Measurements from ENCODE around the gene TBC1D9B.

TBC1D9B gene

GRCh38 chr5:179820127-179820482 lies 87.6 kb downstream of the TBC1D9B start:
- ChIA-PET CTCF (interaction anchor here (1.1 kb wide), 1 partner anchor 31 kb away, joined by 3 read pairs; no protein-coding TSS in a partner anchor), POLR2A (interaction anchor here (0.5 to 1.5 kb wide), 10 partner anchors 9 to 24 kb away, joined by 3 to 8 read pairs (median 4); partner anchors contain the start of gene MGAT4B)
- no peak for DNase-seq (ENCODE audit: extremely low spot score)
- TF ChIP-seq ELF4 (IDR thresholded peaks at IDR 0.05) = no peak
- TF ChIP-seq L3MBTL2 (conservative IDR thresholded peaks at IDR 0.05) = no peak
- TF ChIP-seq FOXA1 (IDR thresholded peaks at IDR 0.05) = no peak
- TF ChIP-seq SP1 (IDR thresholded peaks at IDR 0.05) = no peak
- TF ChIP-seq TARDBP (IDR thresholded peaks at IDR 0.05) = no peak
- TF ChIP-seq LEF1 (IDR thresholded peaks at IDR 0.05; ENCODE audit: borderline replicate concordance) = no peak
- no peak for TF ChIP-seq ARNT (IDR thresholded peaks at IDR 0.05)
- TF ChIP-seq FOXM1 (IDR thresholded peaks at IDR 0.05; ENCODE audit: borderline replicate concordance) = no peak
- no peak for TF ChIP-seq HDGF (IDR thresholded peaks at IDR 0.05; ENCODE audit: borderline replicate concordance)
- TF ChIP-seq ZNF384 (IDR thresholded peaks at IDR 0.05) = no peak
- TF ChIP-seq NFRKB (IDR thresholded peaks at IDR 0.05) = no peak
- TF ChIP-seq CTBP1 (IDR thresholded peaks at IDR 0.05; ENCODE audit: borderline replicate concordance) = no peak
- TF ChIP-seq PKNOX1 (IDR thresholded peaks at IDR 0.05) = no peak
- no peak for TF ChIP-seq SUZ12 (IDR thresholded peaks at IDR 0.05)
- no peak for TF ChIP-seq BHLHE40 (IDR thresholded peaks at IDR 0.05; ENCODE audit: borderline replicate concordance)
- TF ChIP-seq FOXK2 (IDR thresholded peaks at IDR 0.05) = no peak

GRCh38 chr5:179819296-179820126 lies 88.2 kb downstream of the TBC1D9B start:
- CTCF ChIA-PET = interaction anchor here (0.6 to 1.1 kb wide), 3 partner anchors 18 to 36 kb away, joined by 3 read pairs; no protein-coding TSS in a partner anchor
- POLR2A ChIA-PET = interaction anchor here (0.7 to 1.5 kb wide), 7 partner anchors 8 to 39 kb away, joined by 3 to 8 read pairs (median 4); partner anchors contain the start of gene MRNIP
- TF ChIP-seq L3MBTL2 (conservative IDR thresholded peaks at IDR 0.05) (peak; percentile 88), PKNOX1 (IDR thresholded peaks at IDR 0.05) (no peak), SP1 (IDR thresholded peaks at IDR 0.05) (no peak), BHLHE40 (IDR thresholded peaks at IDR 0.05; ENCODE audit: borderline replicate concordance) (no peak), FOXK2 (IDR thresholded peaks at IDR 0.05) (no peak), FOXM1 (IDR thresholded peaks at IDR 0.05; ENCODE audit: borderline replicate concordance) (peak; percentile 28; the same call in 1 of the 2 replicates), CTBP1 (IDR thresholded peaks at IDR 0.05; ENCODE audit: borderline replicate concordance) (no peak), FOXA1 (IDR thresholded peaks at IDR 0.05) (no peak), ELF4 (IDR thresholded peaks at IDR 0.05) (no peak), HDGF (IDR thresholded peaks at IDR 0.05; ENCODE audit: borderline replicate concordance) (peak; percentile 95; the same call in 1 of the 2 replicates), ARNT (IDR thresholded peaks at IDR 0.05) (no peak), TARDBP (IDR thresholded peaks at IDR 0.05) (no peak)
- peak; percentile 44 for DNase-seq (ENCODE audit: extremely low spot score)

- POLR2A ChIA-PET = interaction anchor here (0.7 kb wide), 1 partner anchor 40 kb away, joined by 3 read pairs; the partner anchor contains the start of gene MRNIP
These were observed 88.9 kb downstream of the TBC1D9B start for GRCh38 chr5:179818746-179819295.

GRCh38 chr5:179817890-179818745 lies 89.6 kb downstream of the TBC1D9B start:
- CTCF ChIA-PET = no interaction called here
- TF ChIP-seq PKNOX1 (IDR thresholded peaks at IDR 0.05) (no peak), ARNT (IDR thresholded peaks at IDR 0.05) (no peak), HDGF (IDR thresholded peaks at IDR 0.05; ENCODE audit: borderline replicate concordance) (0 out of 2 replicates have a peak, but pooled peaks have one; percentile 15), NFRKB (IDR thresholded peaks at IDR 0.05) (no peak)

More at GRCh38 chr5:179818746-179819295, 88.9 kb downstream of the TBC1D9B start:
- CTCF ChIA-PET = interaction anchor here (0.6 to 0.8 kb wide), 2 partner anchors 17 to 36 kb away, joined by 3 read pairs; no protein-coding TSS in a partner anchor
- TF ChIP-seq TARDBP (IDR thresholded peaks at IDR 0.05) = no peak
- TF ChIP-seq LEF1 (IDR thresholded peaks at IDR 0.05; ENCODE audit: borderline replicate concordance) = no peak
- no peak for TF ChIP-seq BHLHE40 (IDR thresholded peaks at IDR 0.05; ENCODE audit: borderline replicate concordance)
- TF ChIP-seq CTBP1 (IDR thresholded peaks at IDR 0.05; ENCODE audit: borderline replicate concordance) = no peak
- no peak for TF ChIP-seq NFRKB (IDR thresholded peaks at IDR 0.05)
- DNase-seq (ENCODE audit: extremely low spot score) = peak; percentile 72

GRCh38 chr5:179817470-179817840 lies 90.2 kb downstream of the TBC1D9B start:
- no peak for DNase-seq (ENCODE audit: extremely low spot score)
- CTCF ChIA-PET = no interaction called here
- TF ChIP-seq PKNOX1 (IDR thresholded peaks at IDR 0.05) (no peak), NFRKB (IDR thresholded peaks at IDR 0.05) (no peak), SUZ12 (IDR thresholded peaks at IDR 0.05) (no peak), L3MBTL2 (conservative IDR thresholded peaks at IDR 0.05) (no peak), FOXA1 (IDR thresholded peaks at IDR 0.05) (no peak), HDGF (IDR thresholded peaks at IDR 0.05; ENCODE audit: borderline replicate concordance) (no peak), FOXM1 (IDR thresholded peaks at IDR 0.05; ENCODE audit: borderline replicate concordance) (no peak), CTBP1 (IDR thresholded peaks at IDR 0.05; ENCODE audit: borderline replicate concordance) (no peak), SP1 (IDR thresholded peaks at IDR 0.05) (no peak)
- POLR2A ChIA-PET = no interaction called here

More at GRCh38 chr5:179817890-179818745, 89.6 kb downstream of the TBC1D9B start:
- POLR2A ChIA-PET = no interaction called here
- no peak for DNase-seq (ENCODE audit: extremely low spot score)

All from HEK293T (cell line).